ENCODE data around the gene PIEZO2.

GRCh38 chr18:10661317-10661716 lies 488.1 kb downstream of the PIEZO2 start:
- TF ChIP-seq POLR2A (IDR thresholded peaks at IDR 0.05; ENCODE audit: control extremely low read depth in 1 of 2, low read depth in 2 of 2, low read length in 2 of 2) (no peak), CTCF (IDR thresholded peaks at IDR 0.05; ENCODE audit: control extremely low read depth in 1 of 3, insufficient read depth in 1 of 3, low read depth in 1 of 3, low read length in 3 of 3) (no peak), CBX8 (IDR thresholded peaks at IDR 0.05; ENCODE audit: borderline replicate concordance, low read depth, low read length) (no peak), POLR2AphosphoS5 (IDR thresholded peaks at IDR 0.05; ENCODE audit: low read depth, low read length) (no peak)
- TF ChIP-seq, protein P1, sequence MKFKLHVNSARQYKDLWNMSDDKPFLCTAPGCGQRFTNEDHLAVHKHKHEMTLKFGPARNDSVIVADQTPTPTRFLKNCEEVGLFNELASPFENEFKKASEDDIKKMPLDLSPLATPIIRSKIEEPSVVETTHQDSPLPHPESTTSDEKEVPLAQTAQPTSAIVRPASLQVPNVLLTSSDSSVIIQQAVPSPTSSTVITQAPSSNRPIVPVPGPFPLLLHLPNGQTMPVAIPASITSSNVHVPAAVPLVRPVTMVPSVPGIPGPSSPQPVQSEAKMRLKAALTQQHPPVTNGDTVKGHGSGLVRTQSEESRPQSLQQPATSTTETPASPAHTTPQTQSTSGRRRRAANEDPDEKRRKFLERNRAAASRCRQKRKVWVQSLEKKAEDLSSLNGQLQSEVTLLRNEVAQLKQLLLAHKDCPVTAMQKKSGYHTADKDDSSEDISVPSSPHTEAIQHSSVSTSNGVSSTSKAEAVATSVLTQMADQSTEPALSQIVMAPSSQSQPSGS (IDR thresholded peaks at IDR 0.05; ENCODE audit: low read length) = no peak
- TF ChIP-seq, protein P2, sequence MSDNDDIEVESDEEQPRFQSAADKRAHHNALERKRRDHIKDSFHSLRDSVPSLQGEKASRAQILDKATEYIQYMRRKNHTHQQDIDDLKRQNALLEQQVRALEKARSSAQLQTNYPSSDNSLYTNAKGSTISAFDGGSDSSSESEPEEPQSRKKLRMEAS (IDR thresholded peaks at IDR 0.05) = no peak
